Stimulated activated CD8-positive, alpha-beta memory T cell treated with anti-CD3 and anti-CD28 coated beads, Interleukin-4, amount 100 ng/mL, for 4 hours (primary cell): ENCODE data around the gene PARP14.
"Not testable (repeated sequence)": the region's sequence is repeated elsewhere in the genome, so short reads cannot be mapped to it uniquely, and the experiment has no call there.

Experiments used
- DNase-seq, 2 donors: peaks; one replicate each; pipeline ENCODE4 v3.0.0-alpha.2; 2020; ENCODE audit warnings: low read depth in 2 of 2, low spot score in 1 of 2

PARP14 gene

GRCh38 chr3:122725106-122725505, 44.5 kb downstream of the PARP14 start:
- no peak for DNase-seq

DNA sequence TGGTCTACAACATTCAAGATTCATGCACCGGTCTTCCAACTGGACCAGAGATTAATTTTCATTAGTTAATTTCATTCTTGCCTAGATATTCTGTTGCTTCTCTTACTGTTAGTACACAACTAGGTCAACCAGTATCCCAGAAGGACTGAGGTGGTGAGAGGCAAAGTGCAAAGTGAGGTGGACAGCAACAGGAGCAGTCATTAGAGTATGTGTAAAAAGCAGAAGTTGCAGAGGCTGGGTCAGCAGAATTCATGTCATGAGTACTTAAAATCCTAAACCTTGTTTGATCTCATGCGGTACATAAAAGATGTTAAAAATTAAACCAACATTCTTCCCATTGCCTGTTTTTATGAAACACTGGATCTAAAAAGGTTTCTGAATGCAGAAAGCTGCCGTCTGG, 46.7 kb downstream of the PARP14 start:
- DNase-seq, result no peak

GRCh38 chr3:122727766-122728165, 47.1 kb downstream of the PARP14 start:
- DNase-seq, result no peak

DNA sequence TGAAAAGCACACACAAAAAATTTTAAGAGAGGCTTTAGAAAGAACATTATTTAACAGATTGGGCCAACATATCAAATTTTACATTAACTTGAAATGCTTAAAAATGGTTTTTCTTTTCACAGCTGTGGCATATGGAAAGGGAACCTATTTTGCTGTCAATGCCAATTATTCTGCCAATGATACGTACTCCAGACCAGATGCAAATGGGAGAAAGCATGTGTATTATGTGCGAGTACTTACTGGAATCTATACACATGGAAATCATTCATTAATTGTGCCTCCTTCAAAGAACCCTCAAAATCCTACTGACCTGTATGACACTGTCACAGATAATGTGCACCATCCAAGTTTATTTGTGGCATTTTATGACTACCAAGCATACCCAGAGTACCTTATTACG, 47.5 kb downstream of the PARP14 start:
- no peak for DNase-seq

DNA sequence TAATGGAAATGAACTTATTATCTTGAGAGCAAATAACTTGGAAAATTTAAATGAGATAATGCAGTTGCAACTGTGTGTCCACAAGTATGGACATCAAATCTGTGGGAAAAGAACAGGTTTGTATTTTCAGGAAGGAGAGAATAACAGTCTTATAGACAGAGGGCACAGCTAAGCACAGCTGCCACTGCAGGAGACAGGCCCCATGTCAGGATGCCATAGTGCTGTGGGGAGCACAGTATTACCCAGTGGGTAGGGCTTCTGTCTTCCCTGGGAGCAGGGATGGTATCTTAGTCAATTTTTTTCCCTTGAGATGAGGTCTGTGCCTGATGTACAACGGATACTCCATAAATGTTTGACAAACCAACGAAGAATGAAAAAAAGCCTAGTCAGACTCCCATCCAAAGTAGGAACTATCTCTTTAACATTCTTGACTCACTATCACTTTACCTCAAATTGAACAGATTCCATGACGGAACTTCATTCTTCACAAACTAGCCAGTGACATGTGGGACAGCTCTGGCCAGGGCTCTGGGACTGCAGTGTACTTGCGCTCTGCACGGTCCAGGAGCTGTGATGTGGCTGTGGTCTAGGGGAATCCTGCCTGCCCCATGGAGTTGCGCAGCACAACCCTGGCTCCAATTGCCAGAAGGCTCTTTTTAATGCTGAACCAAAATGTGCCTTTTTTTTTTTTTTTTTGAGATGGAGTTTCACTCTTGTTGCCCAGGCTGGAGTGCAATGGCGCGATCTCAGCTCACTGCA, 48.3 kb downstream of the PARP14 start:
- DNase-seq, result no peak

GRCh38 chr3:122730240-122730639, 49.6 kb downstream of the PARP14 start:
- no peak for DNase-seq

GRCh38 chr3:122732682-122733525, 52.3 kb downstream of the PARP14 start:
- not testable (repeated sequence) for DNase-seq

- no peak for DNase-seq
Measured at GRCh38 chr3:122739172-122739571, 58.5 kb downstream of the PARP14 start.

DNA sequence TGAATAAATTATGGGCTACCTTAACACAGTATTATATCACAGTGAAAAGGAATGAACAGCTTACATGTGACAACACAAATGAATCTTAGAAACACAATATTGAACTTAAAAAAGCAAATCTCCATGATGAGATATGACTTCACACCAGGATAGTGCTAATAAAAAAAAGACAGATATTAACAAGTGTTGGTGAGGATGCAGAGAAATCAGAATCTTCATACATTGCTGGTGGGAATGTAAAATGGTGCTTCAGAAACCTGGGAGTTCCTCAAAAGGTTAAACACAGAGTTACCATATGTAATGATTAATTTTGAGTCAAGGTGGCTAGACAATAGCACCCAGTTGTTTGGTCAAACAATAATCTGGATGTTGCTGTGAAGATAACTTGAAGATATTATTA, 61.6 kb downstream of the PARP14 start:
- no peak for DNase-seq

DNA sequence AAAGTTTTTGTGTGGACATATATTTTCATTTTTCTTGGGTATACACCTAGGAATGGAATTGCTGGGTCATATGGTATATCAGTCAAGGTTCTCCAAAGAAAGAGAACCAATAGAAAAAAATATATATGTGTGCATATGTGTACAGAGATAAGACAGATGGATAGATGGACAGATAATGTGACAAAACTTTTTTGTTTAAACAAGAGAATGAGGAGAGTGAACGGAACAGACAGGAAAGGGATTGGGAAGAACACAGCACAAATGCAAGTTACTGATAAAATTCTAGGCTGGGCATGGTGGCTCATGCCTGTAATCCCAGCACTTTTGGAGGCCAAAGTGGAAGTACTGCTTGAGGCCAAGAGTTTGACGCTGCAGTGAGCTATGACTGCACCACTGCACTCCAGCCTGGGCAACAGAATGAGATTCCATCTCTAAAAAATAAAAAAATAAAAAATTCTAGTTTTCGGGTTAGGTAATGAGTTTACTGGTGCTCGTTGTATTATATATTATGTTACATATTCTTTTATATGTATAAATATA, 63.0 kb downstream of the PARP14 start:
- DNase-seq, result no peak

- no peak for DNase-seq
Measured at GRCh38 chr3:122745369-122746021, 64.9 kb downstream of the PARP14 start.

DNA sequence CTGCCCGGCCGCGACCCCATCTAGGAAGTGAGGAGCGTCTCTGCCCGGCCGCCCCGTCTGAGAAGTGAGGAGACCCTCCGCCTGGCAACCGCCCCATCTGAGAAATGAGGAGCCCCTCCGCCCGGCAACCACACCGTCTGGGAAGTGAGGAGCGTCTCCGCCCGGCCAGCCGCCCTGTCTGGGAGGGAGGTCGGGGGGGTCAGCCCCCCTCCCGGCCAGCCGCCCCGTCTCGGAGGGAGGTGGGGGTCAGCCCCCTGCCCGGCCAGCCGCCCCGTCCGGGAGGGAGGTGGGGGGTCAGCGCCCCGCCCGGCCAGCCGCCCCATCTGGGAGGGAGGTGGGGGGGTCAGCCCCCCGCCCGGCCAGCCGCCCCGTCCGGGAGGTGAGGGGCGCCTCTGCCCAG, 66.7 kb downstream of the PARP14 start:
- DNase-seq, result not testable (repeated sequence)

- no peak for DNase-seq
Measured at GRCh38 chr3:122748347-122748746, 67.7 kb downstream of the PARP14 start.

GRCh38 chr3:122754929-122755328, 74.3 kb downstream of the PARP14 start:
- no peak for DNase-seq

- DNase-seq, result no peak
Measured at GRCh38 chr3:122755491-122755890, 74.9 kb downstream of the PARP14 start.

DNA sequence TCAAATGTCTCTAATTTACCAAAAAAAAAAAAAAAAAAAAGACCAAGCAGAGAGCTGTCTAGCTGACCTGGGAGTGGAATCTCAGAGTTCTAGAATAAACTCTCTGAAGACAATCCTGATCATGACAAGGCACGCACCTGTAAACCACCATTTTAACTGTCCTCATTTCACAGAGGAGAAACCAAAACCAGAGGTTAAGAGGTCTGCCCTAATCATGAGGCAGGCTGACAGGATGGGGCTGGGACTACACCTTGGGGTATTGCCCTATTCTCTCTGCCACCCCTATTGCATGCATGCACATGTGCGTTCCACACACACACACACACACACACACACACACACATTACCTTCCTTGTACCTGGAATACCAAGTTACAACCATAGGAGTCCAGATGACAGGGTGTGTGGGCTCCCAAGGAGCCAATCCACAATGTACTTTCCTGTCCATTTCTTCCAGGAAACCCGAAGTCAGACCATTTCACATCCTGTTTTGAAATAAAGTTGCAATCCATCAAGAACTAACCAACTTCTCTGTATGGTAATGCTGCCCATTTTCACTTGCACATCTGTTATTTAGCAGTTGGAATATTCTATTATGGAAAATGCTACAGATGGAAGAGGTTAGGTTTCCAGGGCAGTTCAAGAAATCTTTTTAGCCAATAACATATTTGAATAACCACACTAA, 78.4 kb downstream of the PARP14 start:
- DNase-seq, result no peak

DNA sequence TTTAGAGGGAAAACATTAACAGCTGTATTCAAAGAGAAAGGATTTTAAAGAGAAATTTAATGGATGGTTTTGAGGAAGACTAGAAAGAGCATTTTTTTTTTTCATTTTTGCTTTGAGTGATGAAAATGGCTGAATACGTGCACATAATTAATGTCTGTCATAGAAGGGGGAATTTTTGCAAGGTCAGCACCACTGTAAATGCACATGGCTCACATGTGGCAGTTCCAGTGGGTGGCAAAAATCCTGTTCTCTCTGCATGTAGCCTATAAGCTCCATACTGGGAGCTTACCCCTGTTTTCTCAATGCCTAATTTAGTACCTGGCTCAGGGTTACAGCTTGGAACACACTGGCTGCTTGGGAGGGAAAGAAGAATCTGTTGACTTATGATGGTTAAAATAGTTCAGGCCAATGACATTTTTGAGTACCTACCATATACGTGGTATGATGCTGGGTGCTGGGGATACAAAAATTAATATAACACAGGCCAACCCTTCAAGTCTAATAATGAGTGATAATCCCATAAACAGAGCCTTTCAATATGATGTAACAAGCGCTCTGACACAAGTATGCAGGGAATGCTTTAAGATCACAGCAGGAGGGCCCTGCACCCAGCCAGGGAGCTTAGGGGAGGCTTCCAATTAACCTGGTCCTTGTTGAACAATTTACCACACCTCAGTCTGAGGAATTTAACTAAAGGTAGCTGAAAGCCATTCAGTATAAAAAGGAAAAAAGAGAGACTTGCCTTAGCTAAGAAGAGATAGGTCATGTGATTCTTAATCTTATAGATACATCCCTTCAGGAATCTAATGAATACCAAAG, 80.0 kb downstream of the PARP14 start:
- DNase-seq, result no peak

GRCh38 chr3:122766430-122766829, 85.8 kb downstream of the PARP14 start:
- no peak for DNase-seq

GRCh38 chr3:122767540-122768372, 87.1 kb downstream of the PARP14 start:
- DNase-seq, result no peak
